GM18870 (cell line): ENCODE data around the gene SERPINA3.
"Not testable (repeated sequence)": the region's sequence is repeated elsewhere in the genome, so short reads cannot be mapped to it uniquely, and the experiment has no call there.

Experiments
- ATAC-seq: cut with Tn5 transposase; IDR thresholded peaks from one replicate; pipeline ENCODE4 v1.9.1; 2021; ENCODE audit warnings: moderate library complexity; ENCODE audit not compliant: unreplicated experiment

SERPINA3 gene

DNA sequence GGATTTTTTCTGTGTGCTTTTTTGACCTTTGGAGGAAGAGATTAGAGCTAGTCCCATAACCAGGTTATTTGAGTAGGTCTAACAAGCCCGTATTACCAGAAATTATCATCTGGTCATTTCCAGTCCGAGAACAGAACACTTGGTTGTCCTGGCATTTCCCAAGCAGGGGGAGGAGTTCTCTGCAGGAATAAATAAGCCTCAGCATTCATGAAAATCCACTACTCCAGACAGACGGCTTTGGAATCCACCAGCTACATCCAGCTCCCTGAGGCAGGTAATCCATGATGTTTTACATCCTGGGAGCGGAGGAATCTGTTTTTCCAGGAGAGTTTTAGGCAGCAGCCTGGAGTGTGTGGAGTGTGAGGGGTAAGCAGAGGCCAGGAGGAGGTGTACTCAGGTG, at the start of gene SERPINA3:
Gene SERPINA3 (plus strand): TSS at position 218 of the 400 bp plus-strand sequence. CDS start 2,051 bp downstream, outside the sequence.
- no peak for ATAC-seq

DNA sequence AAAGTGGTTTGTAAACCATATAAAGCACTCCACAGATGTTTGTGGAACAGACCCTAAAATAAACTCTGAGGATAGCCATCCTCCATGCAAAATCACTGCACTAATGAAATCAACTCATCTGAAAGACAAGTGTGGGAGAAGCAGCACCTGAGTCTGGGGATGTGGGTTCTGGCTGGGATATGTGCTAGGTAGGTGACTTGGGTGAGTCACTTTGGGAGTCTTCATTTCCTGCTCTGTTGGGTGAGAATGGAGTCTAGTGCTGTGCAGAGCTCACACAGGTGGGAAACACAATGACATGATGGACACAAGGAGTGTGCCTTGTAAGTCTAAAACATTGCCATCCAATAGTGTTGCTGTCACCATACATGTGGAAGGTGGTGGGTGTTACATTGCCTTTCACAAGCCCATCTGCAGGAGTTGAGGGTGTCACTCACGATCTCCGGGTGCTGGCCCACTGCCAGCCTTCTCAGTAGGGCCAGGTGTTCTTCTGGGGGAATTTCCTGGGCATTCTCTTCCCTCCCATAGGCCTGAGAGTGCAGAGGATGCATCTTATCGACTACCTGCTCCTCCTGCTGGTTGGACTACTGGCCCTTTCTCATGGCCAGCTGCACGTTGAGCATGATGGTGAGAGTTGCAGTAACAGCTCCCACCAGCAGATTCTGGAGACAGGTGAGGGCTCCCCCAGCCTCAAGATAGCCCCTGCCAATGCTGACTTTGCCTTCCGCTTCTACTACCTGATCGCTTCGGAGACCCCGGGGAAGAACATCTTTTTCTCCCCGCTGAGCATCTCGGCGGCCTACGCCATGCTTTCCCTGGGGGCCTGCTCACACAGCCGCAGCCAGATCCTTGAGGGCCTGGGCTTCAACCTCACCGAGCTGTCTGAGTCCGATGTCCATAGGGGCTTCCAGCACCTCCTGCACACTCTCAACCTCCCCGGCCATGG, 49.0 kb upstream of the SERPINA3 start:
- ATAC-seq = no peak

DNA sequence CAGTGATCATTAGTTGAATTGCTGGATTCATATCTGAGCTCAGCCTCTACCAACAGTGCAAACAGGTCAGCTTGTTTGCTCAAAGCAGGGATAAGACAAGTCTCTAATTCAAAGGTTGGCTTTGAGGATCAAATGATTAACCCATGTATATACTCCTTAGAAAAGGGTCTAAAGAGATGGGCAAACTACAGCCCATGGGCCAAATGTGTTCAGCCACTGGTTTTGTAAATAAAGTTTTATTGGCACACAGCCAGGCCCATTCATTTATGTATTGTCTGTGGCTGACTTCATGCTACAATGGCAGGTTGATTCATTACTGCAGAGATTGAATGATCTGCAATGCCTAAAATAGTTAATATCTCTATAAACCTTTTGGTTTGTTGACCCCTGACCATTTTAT, 47.8 kb upstream of the SERPINA3 start:
- no peak for ATAC-seq

DNA sequence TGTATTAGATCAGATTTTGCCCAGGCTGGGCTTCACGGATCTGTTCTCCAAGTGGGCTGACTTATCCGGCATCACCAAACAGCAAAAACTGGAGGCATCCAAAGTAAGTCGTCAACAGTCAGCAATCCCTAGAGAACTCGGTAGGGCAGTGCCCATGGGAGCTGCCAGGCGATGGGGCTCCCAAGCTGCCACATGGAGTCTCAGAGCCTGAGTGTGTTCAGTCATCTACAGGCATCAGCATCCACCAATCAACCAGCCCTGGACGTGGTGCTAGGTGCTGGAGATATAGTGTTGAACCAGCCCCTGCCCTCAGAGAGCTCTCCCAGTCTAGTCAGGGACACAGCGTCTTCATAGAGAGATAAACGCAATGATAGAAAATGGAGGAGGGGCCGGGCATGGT, 44.0 kb upstream of the SERPINA3 start:
- no peak for ATAC-seq

DNA sequence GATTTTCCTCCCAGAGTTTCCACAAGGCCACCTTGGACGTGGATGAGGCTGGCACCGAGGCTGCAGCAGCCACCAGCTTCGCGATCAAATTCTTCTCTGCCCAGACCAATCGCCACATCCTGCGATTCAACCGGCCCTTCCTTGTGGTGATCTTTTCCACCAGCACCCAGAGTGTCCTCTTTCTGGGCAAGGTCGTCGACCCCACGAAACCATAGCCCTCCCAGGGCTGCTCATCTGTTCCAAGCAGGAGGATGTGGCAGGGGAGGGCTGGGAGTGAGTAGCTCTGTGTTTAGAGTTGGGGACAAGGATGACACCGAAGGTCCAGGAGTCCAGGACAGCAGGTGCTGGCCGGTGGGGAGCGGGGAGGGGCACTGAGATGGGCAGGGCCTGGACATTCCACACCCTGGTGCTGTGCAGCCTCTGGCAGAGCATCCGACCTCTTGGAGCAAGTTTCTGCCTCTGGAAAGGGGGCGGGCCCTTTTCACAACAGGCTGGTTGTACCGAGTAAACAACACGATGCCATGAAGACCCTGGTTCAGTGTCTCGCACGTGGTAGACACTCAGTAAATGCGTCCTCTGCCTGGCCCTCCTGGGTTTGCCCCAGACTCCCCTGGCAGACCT, 42.7 kb upstream of the SERPINA3 start:
- no peak for ATAC-seq

DNA sequence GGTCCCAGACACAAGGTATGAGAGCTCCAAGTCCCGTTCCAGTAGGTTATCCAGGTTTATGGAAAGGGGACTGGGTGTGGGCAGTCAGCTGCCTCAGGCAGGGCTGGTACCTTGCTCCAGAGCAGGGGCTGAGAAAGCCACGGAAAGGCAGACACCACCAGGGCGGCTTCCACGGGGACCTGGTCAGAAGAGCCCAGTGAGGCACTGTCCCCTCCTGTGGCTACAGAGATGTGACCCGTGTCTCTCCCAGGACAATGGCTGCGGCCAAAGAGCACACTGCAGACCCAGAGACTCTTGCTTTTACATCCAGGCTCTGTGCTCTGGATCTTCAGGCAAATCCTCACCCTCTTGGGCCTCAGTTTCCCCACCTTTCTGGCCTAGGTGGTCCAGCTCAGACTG, 42.2 kb upstream of the SERPINA3 start:
- ATAC-seq = no peak

DNA sequence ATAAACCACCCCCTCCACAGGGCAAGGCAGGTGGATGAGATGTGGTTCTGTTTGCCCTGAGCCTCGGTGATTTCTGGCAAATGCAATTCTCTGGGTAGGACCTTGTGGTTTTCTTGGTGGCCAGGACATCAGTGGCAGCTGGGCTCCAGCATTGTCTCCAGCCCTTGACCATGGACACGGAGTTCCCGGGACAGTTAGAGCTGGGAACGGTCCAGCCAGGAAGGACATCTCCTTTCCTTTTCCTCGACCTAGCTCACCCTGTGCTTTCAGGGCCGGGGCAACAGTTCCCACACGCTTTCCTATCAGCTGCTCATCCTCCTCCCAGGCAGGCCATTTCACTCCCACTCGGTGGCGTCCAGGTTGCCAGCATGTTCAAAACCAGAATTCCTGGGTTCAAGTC, 41.8 kb upstream of the SERPINA3 start:
- ATAC-seq = no peak

DNA sequence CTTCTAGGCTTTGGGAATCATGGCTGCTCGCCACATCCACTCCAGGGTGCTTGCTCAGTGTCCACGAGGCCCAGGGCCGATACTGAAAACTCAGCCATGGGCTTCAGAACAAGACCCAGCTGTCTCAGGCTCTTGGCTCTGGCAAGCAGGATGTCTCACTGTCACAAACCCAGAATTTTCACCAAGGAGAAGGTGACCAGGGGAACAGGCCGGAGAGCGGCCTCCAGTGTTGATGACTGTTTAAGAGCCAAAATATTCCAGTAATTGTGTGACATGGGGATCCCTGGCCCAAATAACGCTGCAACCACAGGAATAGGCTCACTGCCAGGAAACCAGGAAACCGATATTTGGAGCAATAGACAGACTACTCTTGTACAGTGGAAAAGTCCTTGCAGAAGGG, 40.8 kb upstream of the SERPINA3 start:
- no peak for ATAC-seq

DNA sequence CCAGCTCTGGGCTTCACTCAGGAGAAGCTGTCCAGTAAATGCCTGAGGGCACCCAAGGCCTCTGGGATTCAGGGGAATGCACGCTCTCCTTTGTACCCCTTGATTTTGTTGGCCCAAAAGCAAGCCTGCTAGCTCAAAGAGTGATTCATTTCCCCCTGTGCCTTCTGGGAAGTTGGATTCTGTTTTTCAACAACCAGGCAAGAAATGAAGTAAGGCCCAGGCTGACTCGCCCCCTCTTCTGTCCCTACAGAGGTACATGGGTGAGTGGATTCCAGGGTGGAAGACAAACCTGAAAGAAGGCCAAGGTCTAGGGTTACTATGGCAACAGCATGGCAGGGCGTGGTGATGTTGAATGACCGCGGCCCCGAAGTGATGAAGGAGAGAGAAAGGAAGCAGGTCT, 40.2 kb upstream of the SERPINA3 start:
- no peak for ATAC-seq

DNA sequence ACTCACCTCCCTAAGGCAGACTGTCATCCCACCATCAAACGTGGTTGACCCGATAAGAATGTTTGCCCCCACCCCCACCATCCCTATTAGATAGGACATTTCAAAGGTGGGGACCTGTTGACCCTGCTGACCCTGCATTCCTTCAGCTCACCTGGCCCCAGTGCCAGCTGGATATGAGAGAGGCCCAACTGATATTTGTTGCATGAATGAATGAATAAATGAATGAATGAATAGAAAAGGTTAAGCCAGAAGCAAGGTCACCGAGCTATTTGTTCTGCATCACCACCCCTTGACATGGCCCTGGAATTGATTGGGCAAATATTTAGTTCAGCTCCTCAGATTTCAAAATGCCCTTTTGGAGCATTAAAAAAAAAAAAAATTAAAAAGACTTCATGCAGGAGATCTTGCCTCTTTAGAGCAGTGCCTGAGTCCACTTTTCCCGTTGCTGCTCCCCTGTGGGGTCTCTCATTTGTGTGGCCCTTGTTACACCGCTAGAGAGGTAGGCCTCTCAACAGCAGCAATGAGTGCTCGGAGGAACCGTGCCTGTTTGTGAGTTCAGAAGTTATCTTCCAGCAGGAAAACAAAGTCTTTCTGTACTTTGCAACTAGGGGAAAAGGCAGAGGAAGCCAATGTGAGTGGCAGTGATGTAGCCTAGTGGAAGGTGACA, 39.4 kb upstream of the SERPINA3 start:
- ATAC-seq = no peak

DNA sequence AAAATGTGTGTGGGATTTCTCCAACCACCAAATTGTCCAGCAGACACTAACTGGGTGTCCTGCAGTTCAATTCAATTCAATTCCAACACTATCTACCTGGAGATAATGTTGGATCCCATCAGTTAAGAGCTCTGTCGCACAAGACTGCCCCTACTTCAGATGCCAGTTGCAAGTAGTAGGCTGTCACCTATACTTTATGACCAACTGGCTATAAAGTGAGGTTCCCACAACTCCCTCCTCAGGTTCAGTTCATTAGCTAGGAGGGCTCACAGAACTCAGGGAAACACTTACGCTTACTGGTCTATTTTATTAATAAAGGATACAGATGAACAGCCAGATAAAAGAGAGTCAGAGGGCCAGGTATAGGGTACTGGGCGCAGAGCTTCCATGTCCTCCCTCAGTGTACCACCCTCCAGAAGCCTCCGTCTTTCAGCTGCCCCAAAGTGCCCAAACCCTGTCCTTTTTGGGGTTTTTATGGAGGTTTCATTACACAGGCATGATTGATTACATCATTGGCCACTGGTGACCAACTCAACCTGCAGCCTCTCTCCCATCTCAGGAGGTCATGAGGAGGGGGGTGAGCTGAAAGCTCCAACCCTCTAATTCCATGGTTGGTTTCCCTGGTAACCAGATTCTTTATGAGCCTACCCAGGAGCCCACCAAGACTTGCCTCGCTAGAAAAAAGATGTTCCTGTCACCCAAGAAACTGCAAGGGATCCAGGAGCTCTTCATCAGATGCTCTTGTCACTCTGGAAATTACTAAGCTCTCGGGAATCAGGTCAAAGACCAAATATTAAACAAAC, 38.5 kb upstream of the SERPINA3 start:
- ATAC-seq = no peak

DNA sequence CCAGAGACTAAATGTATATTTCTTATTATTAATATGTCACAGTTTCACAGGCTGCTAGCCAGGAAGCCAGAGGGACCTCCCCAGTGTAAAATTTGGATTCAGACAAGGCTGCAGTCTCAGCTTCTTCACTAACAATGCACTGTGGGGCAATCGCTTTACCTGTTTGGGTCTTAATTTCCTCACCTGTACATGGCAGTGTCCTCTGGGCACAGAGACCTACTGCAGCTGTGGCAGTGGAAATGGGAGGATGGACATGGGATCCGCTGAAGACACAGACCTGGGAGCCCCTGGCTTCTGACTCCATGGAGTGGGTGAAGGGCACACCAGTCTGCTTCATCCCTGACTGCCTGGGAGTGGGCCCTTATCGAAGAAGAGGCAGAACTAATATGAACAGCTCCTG, 37.9 kb upstream of the SERPINA3 start:
- ATAC-seq = no peak

DNA sequence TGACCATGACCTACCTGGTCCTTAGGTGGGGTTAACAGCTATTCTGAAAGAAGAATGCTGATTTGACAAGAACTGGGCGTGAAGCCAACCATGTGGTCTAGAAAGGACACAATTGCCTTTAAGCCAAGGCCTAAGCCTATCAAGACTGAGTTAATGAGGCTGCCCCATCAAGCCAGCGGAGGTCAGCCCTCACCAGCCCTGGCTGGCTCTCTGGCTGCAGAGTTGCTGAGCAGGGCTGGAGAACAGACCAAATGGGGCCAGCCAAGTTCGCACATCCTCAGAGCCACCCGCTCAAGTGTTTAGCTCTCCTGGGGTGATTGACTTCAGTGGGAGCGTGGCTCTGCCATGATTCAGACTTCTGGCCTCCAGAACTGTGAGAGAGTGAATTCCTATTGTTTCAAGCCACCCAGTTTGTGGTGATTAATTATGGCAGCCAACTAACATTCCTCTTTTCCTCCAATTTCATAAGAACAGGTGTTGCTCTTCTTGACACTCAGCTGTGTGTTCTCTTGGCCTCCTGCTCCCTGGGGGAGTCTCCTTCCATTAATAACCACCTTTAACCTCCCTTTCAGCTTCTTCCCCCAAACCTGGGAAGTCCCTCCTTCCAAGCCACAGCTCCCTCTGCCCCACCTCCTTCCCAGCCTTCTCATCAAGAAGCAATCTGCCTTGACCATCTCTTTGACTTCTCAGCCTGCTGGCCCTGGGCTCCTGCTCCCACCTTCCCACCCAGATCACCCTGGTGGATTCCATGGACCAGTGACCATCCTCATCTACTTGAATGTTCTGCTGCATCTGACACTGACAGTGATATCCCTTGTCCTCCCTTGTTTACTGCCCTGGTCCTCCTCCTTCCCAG, 36.2 kb upstream of the SERPINA3 start:
- no peak for ATAC-seq

DNA sequence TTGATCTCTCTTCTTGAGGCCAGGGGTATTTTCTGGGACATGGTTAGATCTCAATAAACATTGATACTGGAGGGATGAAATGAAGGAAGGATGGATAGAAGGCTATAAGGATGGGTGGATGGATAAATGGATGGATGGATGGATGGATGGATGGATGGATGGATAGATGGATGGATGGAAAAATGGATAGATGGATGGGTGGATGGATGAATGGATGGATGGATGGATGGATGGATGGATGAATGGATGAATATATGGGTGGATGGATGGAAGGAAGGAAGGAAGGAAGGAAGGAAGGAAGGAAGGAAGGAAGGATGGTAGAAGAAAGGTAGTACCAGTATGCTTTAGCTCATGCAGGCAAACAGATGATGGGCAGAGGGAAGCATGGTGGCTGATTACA, 34.7 kb upstream of the SERPINA3 start:
- ATAC-seq = not testable (repeated sequence)

DNA sequence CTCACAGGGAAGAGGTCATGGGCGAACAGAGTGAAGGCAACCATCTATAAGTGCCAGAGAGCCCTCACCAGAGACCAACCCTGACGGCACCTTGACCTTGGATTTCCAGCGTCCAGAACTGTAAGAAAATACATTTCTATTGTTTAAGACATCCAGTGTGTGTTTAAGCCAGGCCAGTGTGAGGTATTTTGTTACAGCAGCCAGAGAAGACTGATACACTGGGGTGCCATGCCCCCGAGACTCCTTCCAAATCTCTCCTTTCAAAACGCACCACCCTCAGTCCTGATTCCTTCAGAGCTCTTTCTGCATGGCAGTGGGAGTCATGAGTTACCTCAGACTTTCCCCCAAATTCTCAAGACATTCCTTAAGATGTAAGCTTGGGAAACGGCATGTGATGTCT, 33.5 kb upstream of the SERPINA3 start:
- no peak for ATAC-seq

DNA sequence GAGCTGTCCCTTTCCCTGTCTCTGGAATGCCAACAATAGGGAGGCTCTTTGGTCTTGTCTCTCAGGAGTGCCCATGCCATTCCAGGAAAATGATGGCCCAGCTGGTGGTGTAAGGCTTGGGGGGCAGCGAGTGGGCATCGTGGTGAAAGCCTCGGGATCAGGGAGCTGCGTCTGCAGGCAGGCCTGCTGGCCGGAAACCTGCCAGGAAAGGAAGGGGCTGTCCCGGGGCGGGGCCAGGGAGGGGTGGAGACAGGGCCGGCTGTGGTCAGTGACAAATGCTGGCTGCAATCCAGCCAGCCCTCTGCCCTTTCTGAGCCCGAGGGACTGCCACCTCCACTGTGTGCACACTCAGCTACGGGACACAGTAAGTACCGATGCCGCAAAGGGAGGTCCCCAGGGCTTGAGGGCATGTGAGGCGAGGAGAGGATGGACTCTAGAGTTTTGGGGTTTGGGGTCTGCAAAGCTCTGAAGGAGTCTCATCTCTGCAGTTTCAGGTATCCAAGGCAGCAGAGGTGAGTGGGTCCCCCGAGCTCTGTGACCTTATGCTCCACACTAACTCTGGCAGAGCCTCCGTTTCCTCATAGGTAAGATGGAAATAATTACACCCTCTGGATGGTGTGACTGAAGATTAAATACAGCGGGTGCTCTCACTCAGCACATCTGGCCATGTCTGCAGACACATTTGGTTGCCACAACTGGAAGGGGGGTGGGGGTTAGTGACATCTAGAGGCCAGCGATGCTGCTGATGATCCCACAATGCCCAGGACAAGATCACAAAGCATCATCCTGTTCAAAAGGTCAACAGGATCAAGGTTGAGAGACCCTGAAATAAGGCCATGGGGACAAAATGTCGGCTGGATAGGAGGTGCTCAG, 30.8 kb upstream of the SERPINA3 start, which contains the start of gene SERPINA5:
Gene SERPINA5 (plus strand): TSS at position 300 of the 873 bp plus-strand sequence. CDS start 5,937 bp downstream, outside the sequence.
- no peak for ATAC-seq

DNA sequence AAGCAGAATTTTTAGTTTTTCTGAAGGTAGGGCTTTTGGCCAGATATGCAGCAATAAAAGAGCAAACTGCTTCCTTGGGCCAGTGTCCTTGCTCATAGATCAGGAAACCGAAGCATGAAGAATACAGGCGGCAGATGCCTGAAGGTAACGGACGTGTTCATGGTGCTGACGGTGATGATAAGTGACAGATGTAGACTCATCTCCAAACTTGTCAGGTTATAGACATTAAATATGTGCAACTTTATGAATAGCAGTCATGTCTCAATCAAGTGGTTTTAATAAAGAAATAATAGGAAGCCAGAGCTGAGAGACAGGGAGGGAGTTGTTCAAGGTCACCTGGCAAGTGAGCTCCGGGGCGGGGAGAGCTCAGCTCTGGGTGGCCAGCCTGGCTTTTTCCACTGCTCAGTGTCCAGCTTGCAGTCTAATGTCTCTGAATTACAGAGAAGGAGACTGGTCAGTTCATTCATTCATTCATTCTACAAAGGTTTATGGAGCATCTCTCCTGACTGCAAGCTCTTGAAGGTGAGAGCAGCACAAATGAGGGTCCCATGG, 29.9 kb upstream of the SERPINA3 start:
- no peak for ATAC-seq

DNA sequence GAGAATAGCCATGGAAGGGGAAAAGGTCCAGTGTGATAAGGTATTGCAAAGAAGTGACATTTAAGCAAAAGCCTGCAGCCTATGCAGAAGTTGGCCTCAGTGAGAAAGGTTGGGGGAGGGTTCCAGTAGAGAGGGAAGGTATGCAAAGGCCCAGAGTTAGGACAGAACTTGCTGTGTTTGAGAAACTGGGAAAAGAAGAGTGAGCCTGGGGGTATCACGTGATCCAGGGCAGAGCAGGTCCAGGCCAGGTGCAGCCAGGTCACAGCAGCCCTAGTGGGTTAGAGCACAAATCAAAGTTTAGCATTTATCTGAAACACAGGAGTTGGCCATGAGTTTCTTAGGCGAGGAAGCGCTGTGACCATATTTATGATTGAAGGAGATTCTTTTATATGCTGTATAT, 29.3 kb upstream of the SERPINA3 start:
- ATAC-seq = no peak

DNA sequence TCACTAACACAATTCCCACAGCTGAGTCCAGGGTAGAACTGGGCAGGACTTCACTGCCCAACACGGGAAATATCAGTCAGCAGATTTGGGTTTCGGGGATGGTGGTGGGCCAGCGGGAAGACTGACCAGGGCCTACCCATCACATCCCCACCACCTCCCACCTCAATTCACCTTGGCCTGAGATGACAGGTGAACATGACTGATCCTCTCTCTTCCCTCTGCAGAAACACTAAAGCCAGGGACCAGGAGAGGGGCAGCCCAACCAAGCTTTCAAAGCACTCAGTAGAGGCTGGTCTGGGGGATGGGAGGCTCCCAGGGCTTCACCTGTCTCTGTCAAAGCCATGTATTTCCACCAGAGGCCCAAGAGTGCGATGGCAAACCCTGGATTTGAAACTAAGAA, 28.6 kb upstream of the SERPINA3 start:
- ATAC-seq = no peak
